Brain microvascular endothelial cell (primary cell): ENCODE data around the gene CARNS1.

Experiments used
- DNase-seq: peaks from one replicate; pipeline ENCODE4 v3.0.0-alpha.2; 2020
- H3K27ac ChIP-seq: fragments of 250-450 bp; sonication (Bioruptor Pico); 2 replicates; pipeline ENCODE4 v1.5.1; 2020; ENCODE audit warnings: mild to moderate bottlenecking, moderate library complexity
- H3K27me3 ChIP-seq: fragments of 250-450 bp; sonication (Bioruptor Pico); replicated peaks from 2 replicates; pipeline ENCODE4 v1.5.1; 2020; ENCODE audit warnings: mild to moderate bottlenecking
- H3K36me3 ChIP-seq: fragments of 250-450 bp; sonication (Bioruptor Pico); replicated peaks from 2 replicates; pipeline ENCODE4 v1.5.1; 2020; ENCODE audit warnings: mild to moderate bottlenecking
- H3K4me3 ChIP-seq: 2 replicates; pipeline ENCODE4 v1.5.1; 2011; ENCODE audit warnings: low read depth, mild to moderate bottlenecking, control low read depth, low read length, moderate library complexity
- CTCF ChIP-seq: IDR thresholded peaks from 2 replicates; pipeline ENCODE4 v1.5.1; 2011; ENCODE audit warnings: low read depth, mild to moderate bottlenecking, moderate library complexity, low read length, control low read depth, inconsistent platforms; ENCODE audit errors: missing control alignments
- in situ Hi-C: cut with HindIII; loops from 2 replicates; pipeline ENCODE4 v1.10.0; 2017; ENCODE audit warnings: low sequenced_read_pairs, low pct_ligation_motif_present

The CARNS1 gene

GRCh38 chr11:67409781-67410368 is 5.6 kb upstream of the CARNS1 start:
- H3K27ac ChIP-seq: no peak overlapping the region
- H3K27me3 ChIP-seq: peaks cover 11% of the 10 kb centered on the region
- no peak for DNase-seq
- TF ChIP-seq CTCF: no peak
- H3K4me3 ChIP-seq: no peak overlapping the region
- H3K36me3 ChIP-seq: no peaks in the 10 kb centered on the region
- in situ Hi-C loops: no loop called here

GRCh38 chr11:67410369-67410831 is 5.1 kb upstream of the CARNS1 start:
- Histone ChIP-seq H3K4me3 (no peak overlapping the region), H3K36me3 (no peaks in the 10 kb centered on the region), H3K27me3 (peaks cover 15% of the 10 kb centered on the region), H3K27ac (no peak overlapping the region)
- DNase-seq: no peak
- TF ChIP-seq CTCF: no peak
- in situ Hi-C loops: no loop called here

- Histone ChIP-seq H3K27ac (no peak overlapping the region), H3K4me3 (no peak overlapping the region), H3K27me3 (peaks cover 15% of the 10 kb centered on the region), H3K36me3 (no peaks in the 10 kb centered on the region)
- in situ Hi-C loops: no loop called here
- DNase-seq: no peak
- TF ChIP-seq CTCF: no peak
Measured at GRCh38 chr11:67410984-67411784, 4.3 kb upstream of the CARNS1 start.

GRCh38 chr11:67411785-67412152 is 3.7 kb upstream of the CARNS1 start:
- no peaks in the 10 kb centered on the region for H3K36me3 ChIP-seq
- no peak overlapping the region for H3K4me3 ChIP-seq
- in situ Hi-C loops: no loop called here
- H3K27ac ChIP-seq: no peak overlapping the region
- TF ChIP-seq CTCF: no peak
- no peak for DNase-seq
- H3K27me3 ChIP-seq: peaks cover 15% of the 10 kb centered on the region

GRCh38 chr11:67412495-67413179 is 2.8 kb upstream of the CARNS1 start:
- Histone ChIP-seq H3K4me3 (no peak overlapping the region), H3K36me3 (no peaks in the 10 kb centered on the region), H3K27ac (no peak overlapping the region), H3K27me3 (peaks cover 15% of the 10 kb centered on the region)
- DNase-seq: no peak
- TF ChIP-seq CTCF: no peak
- in situ Hi-C loops: no loop called here
